Measurements from ENCODE around the gene GPR137C.

DNA sequence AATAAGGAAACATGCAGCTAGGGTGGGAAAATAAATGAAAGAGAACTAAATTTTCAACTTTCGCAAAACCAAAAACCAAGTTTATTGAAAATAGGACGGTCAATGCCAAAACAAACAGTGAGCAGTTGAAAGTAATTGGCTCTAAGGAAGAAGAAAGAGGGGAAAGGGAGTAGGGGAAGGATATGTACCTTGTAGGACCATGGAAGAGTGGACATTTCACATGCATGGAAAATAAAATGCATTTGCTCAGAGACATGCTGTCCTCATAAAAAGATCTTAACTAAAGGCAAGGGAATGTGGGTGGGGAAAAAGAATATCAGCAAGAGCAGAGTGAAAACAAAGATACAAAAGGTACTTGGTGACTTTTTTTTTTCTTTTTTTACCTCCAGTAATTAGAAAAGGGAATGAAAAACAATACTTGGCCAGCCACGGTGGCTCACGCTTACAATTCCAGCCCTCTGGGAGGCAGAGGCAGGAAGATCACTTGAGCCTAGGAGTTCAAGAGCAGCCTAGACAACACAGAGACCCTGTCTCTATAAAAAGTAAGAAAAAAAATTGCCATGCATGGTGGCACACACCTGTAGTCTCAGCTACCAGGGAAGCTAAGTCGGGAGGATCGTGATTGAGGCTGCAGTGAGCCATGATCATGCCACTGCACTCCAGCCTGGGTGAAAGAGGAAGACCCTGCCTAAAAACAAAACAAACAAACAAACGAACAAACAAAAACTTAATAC is 6.9 kb upstream of the GPR137C start:
- TF ChIP-seq, protein P1, sequence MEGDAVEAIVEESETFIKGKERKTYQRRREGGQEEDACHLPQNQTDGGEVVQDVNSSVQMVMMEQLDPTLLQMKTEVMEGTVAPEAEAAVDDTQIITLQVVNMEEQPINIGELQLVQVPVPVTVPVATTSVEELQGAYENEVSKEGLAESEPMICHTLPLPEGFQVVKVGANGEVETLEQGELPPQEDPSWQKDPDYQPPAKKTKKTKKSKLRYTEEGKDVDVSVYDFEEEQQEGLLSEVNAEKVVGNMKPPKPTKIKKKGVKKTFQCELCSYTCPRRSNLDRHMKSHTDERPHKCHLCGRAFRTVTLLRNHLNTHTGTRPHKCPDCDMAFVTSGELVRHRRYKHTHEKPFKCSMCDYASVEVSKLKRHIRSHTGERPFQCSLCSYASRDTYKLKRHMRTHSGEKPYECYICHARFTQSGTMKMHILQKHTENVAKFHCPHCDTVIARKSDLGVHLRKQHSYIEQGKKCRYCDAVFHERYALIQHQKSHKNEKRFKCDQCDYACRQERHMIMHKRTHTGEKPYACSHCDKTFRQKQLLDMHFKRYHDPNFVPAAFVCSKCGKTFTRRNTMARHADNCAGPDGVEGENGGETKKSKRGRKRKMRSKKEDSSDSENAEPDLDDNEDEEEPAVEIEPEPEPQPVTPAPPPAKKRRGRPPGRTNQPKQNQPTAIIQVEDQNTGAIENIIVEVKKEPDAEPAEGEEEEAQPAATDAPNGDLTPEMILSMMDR (IDR thresholded peaks at IDR 0.05): no peak
- TF ChIP-seq POLR2A (IDR thresholded peaks at IDR 0.05): no peak
